HG02759 (cell line): Measurements from ENCODE around the gene ANKRD34C.
"Not testable (repeated sequence)": the region's sequence is repeated elsewhere in the genome, so short reads cannot be mapped to it uniquely, and the experiment has no call there.

Experiments used
- ATAC-seq: cut with Tn5 transposase; IDR thresholded peaks from one replicate; pipeline ENCODE4 v1.9.1; 2021; ENCODE audit warnings: mild to moderate bottlenecking, moderate library complexity; ENCODE audit not compliant: unreplicated experiment

The ANKRD34C gene

DNA sequence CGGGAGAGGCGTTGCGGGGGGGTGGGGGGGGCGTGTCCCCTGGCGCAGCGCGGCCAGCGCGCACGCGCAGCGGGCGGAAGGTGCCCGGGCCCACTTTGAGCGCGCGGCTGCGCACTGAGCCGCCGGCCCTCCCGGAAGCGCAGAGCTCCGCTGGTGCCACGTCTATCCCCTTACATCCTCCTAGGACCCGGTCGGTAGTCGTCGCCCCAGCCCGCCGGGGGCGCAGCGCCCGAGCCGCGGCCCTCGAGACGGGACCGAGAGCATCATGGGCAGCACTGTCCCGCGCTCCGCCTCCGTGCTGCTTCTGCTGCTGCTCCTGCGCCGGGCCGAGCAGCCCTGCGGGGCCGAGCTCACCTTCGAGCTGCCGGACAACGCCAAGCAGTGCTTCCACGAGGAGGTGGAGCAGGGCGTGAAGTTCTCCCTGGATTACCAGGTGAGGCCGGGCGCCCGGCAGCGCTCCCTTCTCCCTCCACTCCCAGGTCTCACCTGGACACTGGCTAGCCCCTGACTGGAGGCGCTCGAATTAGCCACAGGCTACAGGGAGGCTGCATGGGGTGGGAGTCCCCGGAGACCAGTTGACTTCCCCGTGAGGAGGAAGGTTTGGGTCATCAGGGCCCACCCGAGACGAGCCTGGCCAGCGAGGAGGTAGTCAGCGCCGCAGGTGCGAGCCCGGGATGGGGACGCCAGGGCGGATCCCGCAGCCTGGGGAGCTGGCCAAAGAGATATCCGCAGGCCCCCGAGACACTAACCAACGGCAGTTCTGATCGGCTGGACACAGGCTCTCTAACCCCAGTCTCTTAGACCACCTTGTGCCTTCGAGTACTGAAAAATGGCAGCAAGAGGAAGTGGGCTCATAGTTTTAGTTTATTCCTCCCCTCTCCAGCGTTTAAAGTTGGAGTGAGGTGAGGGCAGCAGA lies 28.7 kb downstream of the ANKRD34C start, which contains the start of gene TMED3:
Gene TMED3, plus strand, starts transcription at position 128 of the 916 bp plus-strand sequence. Its CDS starts 138 bp downstream, at position 266.
- ATAC-seq = peak; percentile 93

- no peak for ATAC-seq
These were observed 29.5 kb downstream of the ANKRD34C start for GRCh38 chr15:79311901-79312553.

DNA sequence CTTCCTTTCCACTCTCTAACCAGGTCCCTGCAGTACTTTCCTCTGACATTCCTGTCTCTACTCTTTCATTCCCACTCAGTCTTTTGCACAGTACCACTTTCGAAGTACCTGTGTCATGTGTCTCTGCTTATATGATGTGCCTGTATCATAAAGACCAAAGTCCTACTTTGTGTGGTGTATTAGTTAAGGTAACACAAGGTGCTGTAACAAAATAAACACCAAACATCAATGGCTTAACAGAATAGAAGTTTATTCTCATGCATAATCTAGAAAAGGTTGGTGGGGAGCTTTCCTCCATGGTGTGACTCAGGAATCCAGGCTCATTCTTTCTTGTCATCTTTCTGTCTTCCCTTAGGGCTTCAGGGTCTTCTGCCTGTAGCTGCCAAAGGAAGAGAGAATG lies 31.7 kb downstream of the ANKRD34C start:
- ATAC-seq = no peak

GRCh38 chr15:79314811-79315210 lies 32.3 kb downstream of the ANKRD34C start:
- ATAC-seq = no peak

DNA sequence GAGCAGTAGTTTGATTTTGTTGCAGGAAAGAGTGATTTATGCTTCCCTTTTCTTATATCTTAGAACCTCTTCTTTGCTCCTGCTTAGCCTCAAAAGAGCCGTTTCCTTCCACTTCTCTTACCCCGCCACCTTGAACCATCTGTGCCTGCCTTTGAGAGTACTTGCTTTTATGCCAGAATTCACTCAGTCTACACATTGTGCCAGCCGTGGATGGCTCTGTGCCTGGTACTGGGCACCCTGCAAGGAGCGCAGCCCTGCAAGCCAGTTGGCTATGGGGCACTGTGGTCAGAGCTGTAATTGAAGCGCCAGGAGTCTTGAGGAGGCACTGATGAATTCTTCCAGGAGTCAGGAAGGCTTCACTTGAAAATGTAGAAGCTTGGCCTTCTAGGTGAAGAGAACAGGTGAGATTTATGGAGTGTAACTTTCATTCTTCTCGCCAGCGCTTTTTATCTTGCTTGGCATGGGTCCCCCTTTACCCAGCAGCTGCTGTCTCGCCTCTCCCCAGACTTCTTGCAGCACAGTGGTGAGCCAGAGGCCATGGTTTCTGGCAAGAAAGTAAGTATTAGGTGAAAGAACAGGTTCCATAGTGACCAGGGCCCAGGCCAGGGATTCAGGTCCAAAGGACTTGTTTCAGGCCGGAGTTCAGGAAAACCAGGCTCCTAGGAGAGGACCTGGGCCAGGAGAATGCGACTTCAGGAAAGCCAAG lies 33.3 kb downstream of the ANKRD34C start:
- no peak for ATAC-seq

DNA sequence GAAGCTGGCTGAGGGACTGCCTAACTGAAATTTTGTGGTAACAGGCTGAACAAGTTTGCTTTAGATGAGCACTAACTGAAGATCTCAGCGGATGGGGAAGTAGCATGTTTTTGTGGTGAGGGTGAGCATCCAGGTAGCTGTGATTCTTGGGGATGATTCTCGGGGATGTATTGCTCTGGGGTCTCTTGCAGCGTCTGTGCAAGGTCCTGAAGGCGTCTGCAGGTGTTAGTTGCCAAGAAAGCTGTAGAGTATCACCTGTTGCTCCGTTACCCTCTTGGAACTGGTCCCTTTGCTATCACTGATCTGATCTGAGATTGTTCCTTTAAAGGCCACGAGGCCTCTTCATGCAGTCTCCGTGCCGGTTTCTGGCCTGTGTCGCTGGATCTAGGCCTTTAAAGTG lies 34.3 kb downstream of the ANKRD34C start:
- ATAC-seq = no peak

GRCh38 chr15:79319973-79320372 lies 37.5 kb downstream of the ANKRD34C start:
- ATAC-seq = not testable (repeated sequence)

DNA sequence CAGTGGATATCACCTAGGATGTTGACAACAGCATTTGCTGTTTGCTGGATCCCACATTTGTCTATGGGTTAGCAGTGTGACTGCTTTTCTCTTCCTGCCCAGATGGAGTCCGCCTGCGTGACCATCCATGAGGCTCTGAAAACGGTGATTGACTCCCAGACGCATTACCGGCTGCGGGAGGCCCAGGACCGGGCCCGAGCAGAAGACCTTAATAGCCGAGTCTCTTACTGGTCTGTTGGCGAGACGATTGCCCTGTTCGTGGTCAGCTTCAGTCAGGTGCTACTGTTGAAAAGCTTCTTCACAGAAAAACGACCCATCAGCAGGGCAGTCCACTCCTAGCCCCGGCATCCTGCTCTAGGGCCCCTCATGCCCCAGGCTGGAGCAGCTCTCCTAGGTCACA lies 39.4 kb downstream of the ANKRD34C start:
- ATAC-seq = no peak

- ATAC-seq = no peak
These were observed 39.8 kb downstream of the ANKRD34C start for GRCh38 chr15:79322306-79322705.

- no peak for ATAC-seq
These were observed 40.4 kb downstream of the ANKRD34C start for GRCh38 chr15:79322945-79323344.

GRCh38 chr15:79329171-79329611 lies 46.7 kb downstream of the ANKRD34C start:
- no peak for ATAC-seq
